HS-27A (cell line): ENCODE measurements around the gene UST.

Source experiments
- DNase-seq: peaks from one replicate; pipeline ENCODE4 v3.0.0-alpha.2; 2012; ENCODE audit warnings: low read depth, missing footprints

Gene UST

GRCh38 chr6:149063468-149063867 lies 316.6 kb downstream of the UST start:
- DNase-seq: no peak

GRCh38 chr6:149064001-149064659 lies 317.3 kb downstream of the UST start:
- no peak for DNase-seq

- no peak for DNase-seq
Observed at GRCh38 chr6:149064660-149065015, 317.8 kb downstream of the UST start.

- no peak for DNase-seq
Observed at GRCh38 chr6:149065121-149065520, 318.3 kb downstream of the UST start.

- no peak for DNase-seq
Observed at GRCh38 chr6:149065658-149066556, 319.1 kb downstream of the UST start.

- no peak for DNase-seq
Observed at GRCh38 chr6:149071997-149072396, 325.2 kb downstream of the UST start.

- DNase-seq: no peak
Observed at GRCh38 chr6:149074832-149075258, 328.0 kb downstream of the UST start.

GRCh38 chr6:149075616-149076354 lies 329.0 kb downstream of the UST start:
- no peak for DNase-seq

- DNase-seq: no peak
Observed at GRCh38 chr6:149076355-149076734, 329.5 kb downstream of the UST start.

GRCh38 chr6:149077208-149077607 lies 330.4 kb downstream of the UST start:
- DNase-seq: no peak

- DNase-seq: no peak
Observed at GRCh38 chr6:149078211-149078782, 331.5 kb downstream of the UST start.

- no peak for DNase-seq
Observed at GRCh38 chr6:149079456-149079855, 332.6 kb downstream of the UST start.

- no peak for DNase-seq
Observed at GRCh38 chr6:149079911-149080491, 333.2 kb downstream of the UST start.

GRCh38 chr6:149080511-149080910 lies 333.7 kb downstream of the UST start:
- peak; percentile 69 for DNase-seq

GRCh38 chr6:149081281-149081680 lies 334.5 kb downstream of the UST start:
- no peak for DNase-seq

GRCh38 chr6:149082320-149082719 lies 335.5 kb downstream of the UST start:
- DNase-seq: no peak

GRCh38 chr6:149084026-149084425 lies 337.2 kb downstream of the UST start:
- DNase-seq: no peak

GRCh38 chr6:149084808-149085556 lies 338.2 kb downstream of the UST start:
- no peak for DNase-seq

GRCh38 chr6:149085557-149085938 lies 338.7 kb downstream of the UST start:
- DNase-seq: no peak

GRCh38 chr6:149086363-149086762 lies 339.5 kb downstream of the UST start:
- no peak for DNase-seq

GRCh38 chr6:149087898-149088297 lies 341.1 kb downstream of the UST start:
- no peak for DNase-seq
